CD4-positive, alpha-beta T cell (primary cell): ENCODE data around the gene GALNT2. TPM values are rescaled to one million over a fixed set of nuclear protein-coding genes. Genes with fewer than 3 reads are reported as not detected.

Experiments
- ATAC-seq: fragments of 200-7000 bp; cut with Tn5 transposase; one replicate; pipeline ENCODE4 v1.10.0; 2022; ENCODE audit warnings: mild to moderate bottlenecking; ENCODE audit not compliant: poor library complexity
- CTCF ChIA-PET: fragments of 350-600 bp; sonication (Branson Sonifier 250); formaldehyde crosslinking; loops from one replicate; lab custom pipeline; 2021; ENCODE audit warnings: antibody characterized with exemption, inconsistent platforms; lab: Charles Lee
- POLR2A ChIA-PET: fragments of 350-600 bp; sonication (Branson Sonifier 250); formaldehyde crosslinking; loops from one replicate; lab custom pipeline; 2021; ENCODE audit warnings: antibody characterized with exemption, inconsistent platforms; lab: Charles Lee
- DNase-seq, 14 experiments: peaks; one replicate each; pipeline ENCODE4 v3.0.0-alpha.2; 2013 to 2020; ENCODE audit warnings: mixed read lengths in 2 of 14
- H3K27ac ChIP-seq, 2 donors: one replicate each; pipeline versions ENCODE4 v1.5.1 to v1.7.0; 2013; ENCODE audit warnings: low read length in 2 of 2, low read depth in 1 of 2, mild to moderate bottlenecking in 1 of 2
- H3K27me3 ChIP-seq, 2 experiments: 1 replicate in 1 of 2; 2 replicates in 1 of 2; pipeline versions ENCODE4 v1.6.1 to v1.7.0; 2013; ENCODE audit warnings: low read length in 2 of 2, control low read depth in 1 of 2, mild to moderate bottlenecking in 1 of 2, moderate library complexity in 1 of 2; ENCODE audit not compliant: insufficient read depth in 2 of 2, control insufficient read depth in 1 of 2
- H3K36me3 ChIP-seq: one replicate; pipeline ENCODE4 v1.6.1; 2013; ENCODE audit warnings: low read length, control low read depth; ENCODE audit not compliant: insufficient read depth
- H3K4me1 ChIP-seq: one replicate; pipeline ENCODE4 v1.6.1; 2013; ENCODE audit warnings: low read length, control low read depth; ENCODE audit not compliant: insufficient read depth
- H3K4me3 ChIP-seq: one replicate; pipeline ENCODE4 v1.5.1; 2013; ENCODE audit warnings: mild to moderate bottlenecking, low read length, moderate library complexity
- H3K9me3 ChIP-seq, 2 experiments: 1 replicate in 1 of 2; 2 replicates in 1 of 2; pipeline versions ENCODE4 v1.6.1 to v1.7.0; 2013; ENCODE audit warnings: low read length in 2 of 2, mild to moderate bottlenecking in 2 of 2, control low read depth in 1 of 2, moderate library complexity in 1 of 2; ENCODE audit not compliant: control insufficient read depth in 1 of 2, insufficient read depth in 1 of 2
- H3K27ac Mint-ChIP-seq: one replicate; pipeline ENCODE4 v1.8.0; 2020; ENCODE audit warnings: mixed read lengths
- H3K27me3 Mint-ChIP-seq: one replicate; pipeline ENCODE4 v1.8.0; 2021; ENCODE audit warnings: mixed read lengths
- H3K36me3 Mint-ChIP-seq: one replicate; pipeline ENCODE4 v1.8.0; 2021; ENCODE audit warnings: low read depth, mixed read lengths
- H3K4me1 Mint-ChIP-seq: one replicate; pipeline ENCODE4 v1.8.0; 2021; ENCODE audit warnings: low read depth, mixed read lengths
- H3K4me3 Mint-ChIP-seq: one replicate; pipeline ENCODE4 v1.8.0; 2020; ENCODE audit warnings: mild to moderate bottlenecking, mixed read lengths
- H3K9me3 Mint-ChIP-seq: one replicate; pipeline ENCODE4 v1.8.0; 2020; ENCODE audit warnings: mixed read lengths
- CTCF ChIP-seq: fragments of 200-600 bp; IDR thresholded peaks from one replicate; pipeline ENCODE4 v1.8.0; 2022; ENCODE audit warnings: antibody characterized with exemption, mild to moderate bottlenecking
- intact Hi-C, 2 experiments: fragments of 100-400 bp; cut with DNase I in 1 of 2; cut with micrococcal nuclease in 1 of 2; formaldehyde crosslinking; loops; one replicate each; pipeline versions ENCODE4 v1.15.1 to v1.9.0; 2023 to 2025; cut with DNase I, micrococcal nuclease
- total RNA-seq, 174 experiments: library from RNA in 2 of 174; stranded (reverse) in 2 of 174; gene quantifications; one replicate each; pipeline ENCODE4 v1.2.3 and lab custom pipeline; 2021 to 2026

The GALNT2 gene
- total RNA-seq, 2 experiments from 2014 or later, result 11.0 to 11.4 TPM

- TF ChIP-seq CTCF, result no peak
- DNase-seq (no peak), ATAC-seq (no peak)
- Mint-ChIP-seq H3K9me3 (no peaks in the 10 kb centered on the region), H3K4me3 (no peak overlapping the region), H3K27me3 (no peaks in the 10 kb centered on the region), H3K4me1 (peaks cover 35% of the 10 kb centered on the region), H3K27ac (no peak overlapping the region), H3K36me3 (peaks cover 4% of the 10 kb centered on the region)
- Histone ChIP-seq H3K36me3 (no peaks in the 10 kb centered on the region), H3K4me1 (peaks cover 4% of the 10 kb centered on the region), H3K4me3 (no peak overlapping the region), H3K27me3 (no peaks in the 10 kb centered on the region), H3K27ac (no peak overlapping the region), H3K9me3 (no peaks in the 10 kb centered on the region)
- ChIA-PET POLR2A (no interaction called here), CTCF (no interaction called here)
- intact Hi-C loops, result no loop called here
These were observed 71.7 kb downstream of the GALNT2 start for GRCh38 chr1:230138561-230139239.

- H3K36me3 ChIP-seq, result no peaks in the 10 kb centered on the region
- no peak overlapping the region for H3K4me3 ChIP-seq
- ChIA-PET CTCF (no interaction called here), POLR2A (no interaction called here)
- Mint-ChIP-seq H3K9me3 (no peaks in the 10 kb centered on the region), H3K27me3 (no peaks in the 10 kb centered on the region), H3K4me3 (no peak overlapping the region), H3K27ac (no peak overlapping the region), H3K4me1 (peaks cover 38% of the 10 kb centered on the region), H3K36me3 (peaks cover 4% of the 10 kb centered on the region)
- no peak overlapping the region for H3K27ac ChIP-seq
- peaks cover 4% of the 10 kb centered on the region for H3K4me1 ChIP-seq
- ATAC-seq (no peak), DNase-seq (no peak)
- TF ChIP-seq CTCF, result no peak
- H3K27me3 ChIP-seq, result no peaks in the 10 kb centered on the region
- H3K9me3 ChIP-seq, result no peaks in the 10 kb centered on the region
- intact Hi-C loops, result no loop called here
These were observed 72.3 kb downstream of the GALNT2 start for GRCh38 chr1:230139315-230139714.

- H3K9me3 Mint-ChIP-seq, result no peaks in the 10 kb centered on the region
- H3K4me3 ChIP-seq, result no peak overlapping the region
- peaks cover 4% of the 10 kb centered on the region for H3K36me3 Mint-ChIP-seq
- H3K27me3 Mint-ChIP-seq, result no peaks in the 10 kb centered on the region
- ChIA-PET CTCF (no interaction called here), POLR2A (no interaction called here)
- intact Hi-C loops, result no loop called here
- H3K27me3 ChIP-seq, result no peaks in the 10 kb centered on the region
- H3K27ac ChIP-seq, result no peak overlapping the region
- H3K4me3 Mint-ChIP-seq, result no peak overlapping the region
- DNase-seq (no peak), ATAC-seq (no peak)
- no peak overlapping the region for H3K27ac Mint-ChIP-seq
- no peak for TF ChIP-seq CTCF
- peaks cover 6% of the 10 kb centered on the region for H3K4me1 ChIP-seq
- no peaks in the 10 kb centered on the region for H3K36me3 ChIP-seq
- H3K4me1 Mint-ChIP-seq, result peaks cover 38% of the 10 kb centered on the region
- no peaks in the 10 kb centered on the region for H3K9me3 ChIP-seq
These were observed 72.7 kb downstream of the GALNT2 start for GRCh38 chr1:230139741-230140140.
